ENCODE results near the gene AKT3.

- no peak for TF ChIP-seq CTCF (optimal IDR thresholded peaks at IDR 0.05 in 1 of 3, IDR thresholded peaks at IDR 0.05 in 1 of 3, conservative IDR thresholded peaks at IDR 0.05 in 1 of 3; ENCODE audit: extremely low read depth in 1 of 3, insufficient read depth in 2 of 3, low read length in 3 of 3)
- no peak for TF ChIP-seq EZH2 (IDR thresholded peaks at IDR 0.05; ENCODE audit: low read length)
Observed at GRCh38 chr1:243594455-243594854, 255.6 kb downstream of the AKT3 start.
